GM12878 (cell line): ENCODE data around the gene KCNIP2. TPM values are rescaled to one million over a fixed set of nuclear protein-coding genes. Genes with fewer than 3 reads are reported as not detected.

Source experiments
- ATAC-seq: fragments of 200-7000 bp; cut with Tn5 transposase; 3 replicates; pipeline ENCODE4 v1.9.1; 2020; ENCODE audit warnings: mild to moderate bottlenecking, moderate library complexity
- BruUV-seq: library from RNA; stranded (reverse); fragments of 400-500 nt; replicated peaks from 2 replicates; lab custom pipeline; 2021; lab: Mats Ljungman, UMichigan
- CTCF ChIA-PET: fragments of 300-600 bp; sonication (Branson Sonifier 250); formaldehyde crosslinking; extraction: SDS; loops from one replicate; lab custom pipeline; 2021; ENCODE audit warnings: inconsistent platforms; lab: Yijun Ruan, JAX
- POLR2A ChIA-PET: fragments of 350-600 bp; formaldehyde crosslinking; extraction: SDS; loops from one replicate; lab custom pipeline; 2021; ENCODE audit warnings: inconsistent platforms; lab: Charles Lee
- RAD21 ChIA-PET: fragments of 300-600 bp; sonication (Branson Sonifier 250); formaldehyde crosslinking; loops from one replicate; lab custom pipeline; 2023; ENCODE audit warnings: antibody characterized with exemption; ENCODE audit not compliant: unreplicated experiment; lab: Charles Lee
- SMC1A ChIA-PET: fragments of 300-600 bp; sonication (Branson Sonifier 250); formaldehyde crosslinking; loops from one replicate; lab custom pipeline; 2023; ENCODE audit not compliant: unreplicated experiment, uncharacterized antibody; lab: Charles Lee
- DNase-seq: peaks from one replicate; pipeline ENCODE4 v3.0.0-alpha.2; 2011; ENCODE audit warnings: low read depth, low spot score
- FAIRE-seq: peaks from 3 replicates; lab custom pipeline; 2011; peaks lifted over from hg19 to GRCh38; lab: Jason Lieb, UNC
- H2AFZ ChIP-seq: 2 replicates; pipeline ENCODE4 v1.6.0; 2011; ENCODE audit warnings: low read depth, low read length, control low read depth; ENCODE audit not compliant: control insufficient read depth
- H3K27ac ChIP-seq: 2 replicates; pipeline ENCODE4 v1.5.1; 2011; ENCODE audit warnings: control low read depth; ENCODE audit not compliant: control insufficient read depth, insufficient read depth
- H3K27me3 ChIP-seq, 2 experiments: replicated peaks in 1 of 2; 2 replicates each; pipeline versions ENCODE4 v1.6.0 to v1.6.1; 2011; ENCODE audit warnings: low read length in 1 of 2; ENCODE audit not compliant: control insufficient read depth in 2 of 2, insufficient read depth in 2 of 2
- H3K36me3 ChIP-seq, 2 experiments: 2 replicates each; pipeline ENCODE4 v1.5.1; 2011; ENCODE audit warnings: low read length in 1 of 2; ENCODE audit not compliant: control insufficient read depth in 2 of 2, insufficient read depth in 2 of 2
- H3K4me1 ChIP-seq: 2 replicates; pipeline ENCODE4 v1.6.1; 2011; ENCODE audit warnings: mild to moderate bottlenecking, low read length, moderate library complexity, mixed read lengths; ENCODE audit not compliant: control insufficient read depth, insufficient read depth
- H3K4me2 ChIP-seq: 2 replicates; pipeline ENCODE4 v1.6.0; 2011; ENCODE audit warnings: control low read depth; ENCODE audit not compliant: control insufficient read depth, insufficient read depth
- H3K4me3 ChIP-seq: fragments of 200-600 bp; sonication (generic); 2 replicates; pipeline ENCODE4 v1.5.1; 2016
- H3K79me2 ChIP-seq: 2 replicates; pipeline ENCODE4 v1.6.0; 2011; ENCODE audit warnings: low read length; ENCODE audit not compliant: control insufficient read depth, insufficient read depth
- H3K9ac ChIP-seq: 2 replicates; pipeline ENCODE4 v1.8.0; 2011; ENCODE audit warnings: low read length, control low read depth, mixed read lengths; ENCODE audit not compliant: control insufficient read depth, insufficient read depth
- H3K9me3 ChIP-seq: replicated peaks from 3 replicates; pipeline ENCODE4 v1.5.1; 2011; ENCODE audit warnings: mild to moderate bottlenecking, low read length; ENCODE audit not compliant: control insufficient read depth, insufficient read depth
- H4K20me1 ChIP-seq: 2 replicates; pipeline ENCODE4 v1.6.0; 2011; ENCODE audit not compliant: control insufficient read depth, insufficient read depth
- BRCA1 ChIP-seq: IDR thresholded peaks from 2 replicates; pipeline ENCODE4 v1.6.1; 2011; ENCODE audit warnings: low read depth, low read length, improper control_type of control experiment
- CBX5 ChIP-seq: sonication (generic); IDR thresholded peaks from 2 replicates; pipeline ENCODE4 v1.6.1; 2016; ENCODE audit warnings: low read depth, moderate library complexity, mild to moderate bottlenecking, inconsistent platforms
- EP300 ChIP-seq, 2 experiments: fragments of 150-350 bp in 1 of 2; IDR thresholded peaks; 2 replicates each; pipeline ENCODE4 v1.6.1; 2011 to 2012; ENCODE audit warnings: low read depth in 2 of 2, low read length in 2 of 2, borderline replicate concordance in 1 of 2, improper control_type of control experiment in 1 of 2, inconsistent platforms in 1 of 2; ENCODE audit not compliant: control insufficient read depth in 1 of 2
- JUNB ChIP-seq: IDR thresholded peaks from 2 replicates; pipeline ENCODE4 v1.6.1; 2016; ENCODE audit warnings: antibody characterized with exemption, mild to moderate bottlenecking
- MYC ChIP-seq: IDR thresholded peaks from 2 replicates; pipeline ENCODE4 v1.6.1; 2011; ENCODE audit warnings: mild to moderate bottlenecking, low read length, moderate library complexity, inconsistent platforms; ENCODE audit not compliant: insufficient read depth, insufficient replicate concordance, insufficient read length, severe bottlenecking
- NR2F1 ChIP-seq: fragments of 450-650 bp; conservative IDR thresholded peaks from 2 replicates; pipeline ENCODE4 v1.6.1; 2017; ENCODE audit warnings: mild to moderate bottlenecking
- TCF7 ChIP-seq: IDR thresholded peaks from 2 replicates; pipeline ENCODE4 v1.6.1; 2014; ENCODE audit warnings: antibody characterized with exemption, borderline replicate concordance
- ZNF24 ChIP-seq: fragments of 450-650 bp; IDR thresholded peaks from 2 replicates; pipeline ENCODE4 v1.6.1; 2017; ENCODE audit warnings: antibody characterized with exemption, mild to moderate bottlenecking
- WGBS: methylation state at CpG from one replicate; pipeline ENCODE4 v1.1.6; 2016; ENCODE audit warnings: low lambda C conversion rate; ENCODE audit not compliant: insufficient replicate concordance, insufficient coverage; ENCODE audit errors: missing lambda C conversion rate; 5-methylcytosine and 5-hydroxymethylcytosine counted together
- in situ Hi-C: fragments of 300-500 bp; cut with MboI; formaldehyde crosslinking; loops from 9 replicates; pipeline ENCODE4 v1.14.3; 2018; ENCODE audit warnings: mixed read lengths
- intact Hi-C: fragments of 100-400 bp; cut with micrococcal nuclease; formaldehyde crosslinking; loops from one replicate; pipeline ENCODE4 v1.14.2; 2022; ENCODE audit not compliant: unreplicated experiment
- polyA plus RNA-seq, 11 experiments: library from polyadenylated mRNA; depleted of rRNA in 4 of 11; unstranded in 6 of 11; stranded (reverse) in 5 of 11; fragments of >200 nt; fragmentation: Nextera tagmentation in 4 of 11; fragmentation: Illumina TruSeq in 1 of 11; extraction: Ambion mirVana in 4 of 11; extraction: Trizol in 1 of 11; gene quantifications; 1 replicate in 1 of 11; 2 replicates in 10 of 11; pipeline versions ENCODE4 v1.2.1 to v1.2.3, GENCODE V29; 2011 to 2016; ENCODE audit warnings: inconsistent platforms in 2 of 11, missing spikeins in 2 of 11, low read depth in 1 of 11
- total RNA-seq, 4 experiments: library from RNA; depleted of rRNA in 3 of 4; stranded (reverse); fragments of >200 nt in 3 of 4; fragmentation: Illumina TruSeq in 1 of 4; extraction: Trizol in 1 of 4; gene quantifications; 2 replicates each; pipeline versions ENCODE4 v1.2.1 to v1.2.3, GENCODE V29; 2013 to 2021
- TF ChIP-seq, protein P1 (sequence below): fragments of 450-650 bp; IDR thresholded peaks from 2 replicates; pipeline ENCODE4 v1.6.1; 2017; ENCODE audit warnings: mild to moderate bottlenecking, moderate library complexity
- TF ChIP-seq, protein P2 (sequence below): fragments of 450-650 bp; IDR thresholded peaks from 2 replicates; pipeline ENCODE4 v1.6.1; 2016; ENCODE audit warnings: mild to moderate bottlenecking

Gene KCNIP2
- total and polyA plus RNA-seq, 10 of the 15 experiments (the other 5 are each of a cell fraction or from before 2014, with no cell fraction given): 0.46 to 4.3 (median 1.7) TPM

DNA sequence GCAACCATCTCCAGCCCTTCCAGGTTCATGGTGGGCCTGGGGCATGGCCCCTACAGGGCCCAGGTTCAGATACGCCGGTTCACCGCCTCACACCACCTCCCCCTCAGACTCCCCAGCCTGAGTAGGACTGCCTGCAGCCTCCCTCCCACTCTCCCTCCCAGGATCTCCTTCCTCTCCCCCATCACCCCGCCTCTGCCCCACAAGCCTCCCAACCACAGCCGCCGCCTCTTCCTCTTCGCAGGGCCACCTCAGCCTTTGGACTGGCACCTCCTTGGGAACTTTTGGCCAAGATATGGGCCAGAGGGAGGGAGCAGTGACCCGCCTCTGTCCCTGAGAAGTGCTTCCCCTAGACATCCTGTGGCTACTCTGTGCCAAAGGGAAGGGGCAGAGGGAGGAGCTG is 9.3 kb downstream of the KCNIP2 start (continued):
- TF ChIP-seq, protein P1, sequence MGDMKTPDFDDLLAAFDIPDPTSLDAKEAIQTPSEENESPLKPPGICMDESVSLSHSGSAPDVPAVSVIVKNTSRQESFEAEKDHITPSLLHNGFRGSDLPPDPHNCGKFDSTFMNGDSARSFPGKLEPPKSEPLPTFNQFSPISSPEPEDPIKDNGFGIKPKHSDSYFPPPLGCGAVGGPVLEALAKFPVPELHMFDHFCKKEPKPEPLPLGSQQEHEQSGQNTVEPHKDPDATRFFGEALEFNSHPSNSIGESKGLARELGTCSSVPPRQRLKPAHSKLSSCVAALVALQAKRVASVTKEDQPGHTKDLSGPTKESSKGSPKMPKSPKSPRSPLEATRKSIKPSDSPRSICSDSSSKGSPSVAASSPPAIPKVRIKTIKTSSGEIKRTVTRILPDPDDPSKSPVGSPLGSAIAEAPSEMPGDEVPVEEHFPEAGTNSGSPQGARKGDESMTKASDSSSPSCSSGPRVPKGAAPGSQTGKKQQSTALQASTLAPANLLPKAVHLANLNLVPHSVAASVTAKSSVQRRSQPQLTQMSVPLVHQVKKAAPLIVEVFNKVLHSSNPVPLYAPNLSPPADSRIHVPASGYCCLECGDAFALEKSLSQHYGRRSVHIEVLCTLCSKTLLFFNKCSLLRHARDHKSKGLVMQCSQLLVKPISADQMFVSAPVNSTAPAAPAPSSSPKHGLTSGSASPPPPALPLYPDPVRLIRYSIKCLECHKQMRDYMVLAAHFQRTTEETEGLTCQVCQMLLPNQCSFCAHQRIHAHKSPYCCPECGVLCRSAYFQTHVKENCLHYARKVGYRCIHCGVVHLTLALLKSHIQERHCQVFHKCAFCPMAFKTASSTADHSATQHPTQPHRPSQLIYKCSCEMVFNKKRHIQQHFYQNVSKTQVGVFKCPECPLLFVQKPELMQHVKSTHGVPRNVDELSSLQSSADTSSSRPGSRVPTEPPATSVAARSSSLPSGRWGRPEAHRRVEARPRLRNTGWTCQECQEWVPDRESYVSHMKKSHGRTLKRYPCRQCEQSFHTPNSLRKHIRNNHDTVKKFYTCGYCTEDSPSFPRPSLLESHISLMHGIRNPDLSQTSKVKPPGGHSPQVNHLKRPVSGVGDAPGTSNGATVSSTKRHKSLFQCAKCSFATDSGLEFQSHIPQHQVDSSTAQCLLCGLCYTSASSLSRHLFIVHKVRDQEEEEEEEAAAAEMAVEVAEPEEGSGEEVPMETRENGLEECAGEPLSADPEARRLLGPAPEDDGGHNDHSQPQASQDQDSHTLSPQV: no peak
- TF ChIP-seq CBX5: no peak
- TF ChIP-seq ZNF24: no peak
- no peak for TF ChIP-seq BRCA1
- no peak for TF ChIP-seq NR2F1
- no peak for TF ChIP-seq MYC
- no peak for TF ChIP-seq TCF7

DNA sequence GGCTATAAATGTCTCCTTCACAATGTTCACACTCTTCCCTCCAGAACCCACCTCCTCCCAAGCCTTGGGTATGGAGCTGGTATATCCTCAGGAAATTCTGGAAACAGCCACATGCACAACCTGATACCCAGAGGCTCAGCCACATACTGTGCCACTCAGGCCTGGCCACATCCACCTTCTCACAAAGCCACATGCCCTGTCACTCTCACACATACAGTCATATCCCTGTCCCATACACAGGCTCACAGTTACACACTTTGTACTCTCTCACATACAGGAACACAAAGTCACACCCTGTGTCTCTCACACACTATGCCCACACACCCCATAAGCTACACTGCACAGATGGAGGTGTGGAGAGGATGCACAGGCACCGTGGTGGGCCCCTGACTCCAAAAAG is 10.1 kb downstream of the KCNIP2 start:
- Histone ChIP-seq H3K4me1 (peaks cover 22% of the 10 kb centered on the region), H3K9me3 (no peaks in the 10 kb centered on the region), H3K9ac (no peak overlapping the region), H3K79me2 (no peaks in the 10 kb centered on the region), H2AFZ (no peak overlapping the region), H3K27me3 (no peaks in the 10 kb centered on the region), H3K27ac (no peak overlapping the region), H3K4me3 (no peak overlapping the region), H3K36me3 (no peaks in the 10 kb centered on the region; a peak in 1 of 4 replicates), H3K4me2 (no peak overlapping the region), H4K20me1 (no peaks in the 10 kb centered on the region)
- ChIA-PET RAD21 (interaction anchor here (1.2 to 1.5 kb wide), 3 partner anchors 15 to 52 kb away, joined by 3 to 4 read pairs (median 3); no protein-coding TSS in a partner anchor), POLR2A (no interaction called here), CTCF (interaction anchor here (0.7 to 13.6 kb wide), 6 partner anchors 9 to 240 kb away, joined by 3 to 697 read pairs (median 5); partner anchors contain the start of genes KCNIP2 and OGA), SMC1A (interaction anchor here (0.9 kb wide), 1 partner anchor 171 kb away, joined by 3 read pairs; no protein-coding TSS in a partner anchor)
- no TSS peak for BruUV-seq
- no peak for DNase-seq
- ATAC-seq: no peak
- no peak for FAIRE-seq
- in situ Hi-C loops: no loop called here
- intact Hi-C loops: no loop called here
- TF ChIP-seq JUNB (no peak), EP300 (IDR thresholded peaks at IDR 0.05; ENCODE audit: borderline replicate concordance in 1 of 2, control insufficient read depth in 1 of 2, low read depth in 2 of 2, low read length in 2 of 2) (no peak)
- TF ChIP-seq, protein P2, sequence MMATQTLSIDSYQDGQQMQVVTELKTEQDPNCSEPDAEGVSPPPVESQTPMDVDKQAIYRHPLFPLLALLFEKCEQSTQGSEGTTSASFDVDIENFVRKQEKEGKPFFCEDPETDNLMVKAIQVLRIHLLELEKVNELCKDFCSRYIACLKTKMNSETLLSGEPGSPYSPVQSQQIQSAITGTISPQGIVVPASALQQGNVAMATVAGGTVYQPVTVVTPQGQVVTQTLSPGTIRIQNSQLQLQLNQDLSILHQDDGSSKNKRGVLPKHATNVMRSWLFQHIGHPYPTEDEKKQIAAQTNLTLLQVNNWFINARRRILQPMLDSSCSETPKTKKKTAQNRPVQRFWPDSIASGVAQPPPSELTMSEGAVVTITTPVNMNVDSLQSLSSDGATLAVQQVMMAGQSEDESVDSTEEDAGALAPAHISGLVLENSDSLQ: peak; percentile 38; the same call in 1 of the 2 replicates
- WGBS: 0% methylated on average over 1 of the region's 1 CpG
